GM18907 (cell line): ENCODE measurements around the gene CFAP74.

ENCODE experiments used
- ATAC-seq: cut with Tn5 transposase; IDR thresholded peaks from one replicate; pipeline ENCODE4 v1.9.1; 2021; ENCODE audit warnings: mild to moderate bottlenecking, moderate library complexity; ENCODE audit not compliant: unreplicated experiment

The CFAP74 gene

GRCh38 chr1:1919304-1920056 lies 84.1 kb downstream of the CFAP74 start:
- ATAC-seq = peak; percentile 75

GRCh38 chr1:1918901-1919303 lies 84.7 kb downstream of the CFAP74 start, which contains the start of gene TMEM52:
TSS of gene TMEM52 (minus strand) at chr1:1919279. CDS start at chr1:1919265, 14 bp downstream.
- no peak for ATAC-seq

- ATAC-seq = no peak
Measured at GRCh38 chr1:1917995-1918900, 85.3 kb downstream of the CFAP74 start.

- ATAC-seq = no peak
Measured at GRCh38 chr1:1917304-1917976, 86.1 kb downstream of the CFAP74 start.

GRCh38 chr1:1916851-1917251 lies 86.7 kb downstream of the CFAP74 start:
- no peak for ATAC-seq

GRCh38 chr1:1915911-1916840 lies 87.4 kb downstream of the CFAP74 start:
- ATAC-seq = no peak

- no peak for ATAC-seq
Measured at GRCh38 chr1:1914971-1915692, 88.5 kb downstream of the CFAP74 start, which contains the start of gene CALML6. TSS of gene CALML6 (plus strand) at chr1:1915260. CDS start at chr1:1915281, 21 bp downstream.

GRCh38 chr1:1914101-1914970 lies 89.2 kb downstream of the CFAP74 start:
- no peak for ATAC-seq

- no peak for ATAC-seq
Measured at GRCh38 chr1:1911350-1912041, 92.1 kb downstream of the CFAP74 start.

- no peak for ATAC-seq
Measured at GRCh38 chr1:1910651-1911331, 92.8 kb downstream of the CFAP74 start.

- ATAC-seq = no peak
Measured at GRCh38 chr1:1910033-1910465, 93.5 kb downstream of the CFAP74 start.

GRCh38 chr1:1908506-1908791 lies 95.1 kb downstream of the CFAP74 start:
- ATAC-seq = no peak

- peak; percentile 33 for ATAC-seq
Measured at GRCh38 chr1:1907098-1907736, 96.4 kb downstream of the CFAP74 start.

- no peak for ATAC-seq
Measured at GRCh38 chr1:1906185-1907097, 97.1 kb downstream of the CFAP74 start.

GRCh38 chr1:1903224-1903623 lies 100.4 kb downstream of the CFAP74 start:
- ATAC-seq = no peak
